ENCODE measurements around the gene ATP8A2.

The ATP8A2 gene

GRCh38 chr13:25844559-25845434 lies 473.0 kb downstream of the ATP8A2 start:
- no peak for DNase-seq (ENCODE audit: low read depth in 1 of 2, low spot score in 1 of 2)

GRCh38 chr13:25846222-25846984 lies 474.6 kb downstream of the ATP8A2 start:
- no peak for DNase-seq (ENCODE audit: low read depth in 1 of 2, low spot score in 1 of 2)

GRCh38 chr13:25847145-25847544 lies 475.4 kb downstream of the ATP8A2 start:
- no peak for DNase-seq (ENCODE audit: low read depth in 1 of 2, low spot score in 1 of 2)

GRCh38 chr13:25847635-25848626 lies 476.2 kb downstream of the ATP8A2 start:
- no peak for DNase-seq (ENCODE audit: low read depth in 1 of 2, low spot score in 1 of 2)

- no peak for DNase-seq (ENCODE audit: low read depth in 1 of 2, low spot score in 1 of 2)
Observed at GRCh38 chr13:25848812-25849745, 477.3 kb downstream of the ATP8A2 start.

- no peak for DNase-seq (ENCODE audit: low read depth in 1 of 2, low spot score in 1 of 2)
Observed at GRCh38 chr13:25857830-25858229, 486.1 kb downstream of the ATP8A2 start.

GRCh38 chr13:25859528-25859927 lies 487.8 kb downstream of the ATP8A2 start:
- no peak for DNase-seq (ENCODE audit: low read depth in 1 of 2, low spot score in 1 of 2)

GRCh38 chr13:25860265-25860664 lies 488.5 kb downstream of the ATP8A2 start:
- DNase-seq (ENCODE audit: low read depth in 1 of 2, low spot score in 1 of 2), result no peak

- no peak for DNase-seq (ENCODE audit: low read depth in 1 of 2, low spot score in 1 of 2)
Observed at GRCh38 chr13:25860862-25861261, 489.1 kb downstream of the ATP8A2 start.

GRCh38 chr13:25862156-25862555 lies 490.4 kb downstream of the ATP8A2 start:
- DNase-seq (ENCODE audit: low read depth in 1 of 2, low spot score in 1 of 2), result no peak

GRCh38 chr13:25864116-25864515 lies 492.3 kb downstream of the ATP8A2 start:
- no peak for DNase-seq (ENCODE audit: low read depth in 1 of 2, low spot score in 1 of 2)

- DNase-seq (ENCODE audit: low read depth in 1 of 2, low spot score in 1 of 2), result no peak
Observed at GRCh38 chr13:25864936-25865335, 493.2 kb downstream of the ATP8A2 start.

- no peak for DNase-seq (ENCODE audit: low read depth in 1 of 2, low spot score in 1 of 2)
Observed at GRCh38 chr13:25865391-25865790, 493.6 kb downstream of the ATP8A2 start.

GRCh38 chr13:25867038-25867437 lies 495.3 kb downstream of the ATP8A2 start:
- DNase-seq (ENCODE audit: low read depth in 1 of 2, low spot score in 1 of 2), result no peak

- DNase-seq (ENCODE audit: low read depth in 1 of 2, low spot score in 1 of 2), result no peak
Observed at GRCh38 chr13:25868490-25868889, 496.7 kb downstream of the ATP8A2 start.

GRCh38 chr13:25869941-25870340 lies 498.2 kb downstream of the ATP8A2 start:
- no peak for DNase-seq (ENCODE audit: low read depth in 1 of 2, low spot score in 1 of 2)

GRCh38 chr13:25871389-25872125 lies 499.8 kb downstream of the ATP8A2 start:
- no peak for DNase-seq (ENCODE audit: low read depth in 1 of 2, low spot score in 1 of 2)

GRCh38 chr13:25872481-25873241 lies 500.9 kb downstream of the ATP8A2 start:
- DNase-seq (ENCODE audit: low read depth in 1 of 2, low spot score in 1 of 2), result no peak

GRCh38 chr13:25873242-25873612 lies 501.5 kb downstream of the ATP8A2 start:
- DNase-seq (ENCODE audit: low read depth in 1 of 2, low spot score in 1 of 2), result no peak

Measured in activated CD4-positive, alpha-beta T cell treated with anti-CD3 and anti-CD28 coated beads, Interleukin-2, amount 50 U/mL, for 24 hours (primary cell).